ENCODE measurements around the gene RPL9.

DNA sequence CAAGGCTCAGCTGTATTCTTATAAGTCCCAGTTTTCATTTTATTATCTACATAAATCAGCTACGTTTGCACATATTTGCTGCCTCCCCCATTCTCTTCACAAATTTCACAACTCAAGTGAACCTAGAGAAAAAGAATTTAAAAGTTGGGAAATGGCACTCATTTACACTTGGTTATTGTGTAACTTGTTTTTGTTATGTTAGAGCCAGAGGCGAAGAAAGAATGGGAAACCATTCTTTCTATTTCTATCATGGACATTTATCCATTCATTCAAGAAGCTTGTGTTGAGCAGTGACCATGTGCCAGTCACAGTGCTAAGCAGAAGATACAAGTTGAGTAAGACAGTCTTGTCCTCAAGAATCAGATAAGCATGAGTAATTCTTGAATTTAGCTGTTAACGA lies 13.7 kb upstream of the RPL9 start:
- no peak for TF ChIP-seq EZH2 (IDR thresholded peaks at IDR 0.05; ENCODE audit: borderline replicate concordance, low read depth, low read length, severe bottlenecking)
- TF ChIP-seq, protein P1, sequence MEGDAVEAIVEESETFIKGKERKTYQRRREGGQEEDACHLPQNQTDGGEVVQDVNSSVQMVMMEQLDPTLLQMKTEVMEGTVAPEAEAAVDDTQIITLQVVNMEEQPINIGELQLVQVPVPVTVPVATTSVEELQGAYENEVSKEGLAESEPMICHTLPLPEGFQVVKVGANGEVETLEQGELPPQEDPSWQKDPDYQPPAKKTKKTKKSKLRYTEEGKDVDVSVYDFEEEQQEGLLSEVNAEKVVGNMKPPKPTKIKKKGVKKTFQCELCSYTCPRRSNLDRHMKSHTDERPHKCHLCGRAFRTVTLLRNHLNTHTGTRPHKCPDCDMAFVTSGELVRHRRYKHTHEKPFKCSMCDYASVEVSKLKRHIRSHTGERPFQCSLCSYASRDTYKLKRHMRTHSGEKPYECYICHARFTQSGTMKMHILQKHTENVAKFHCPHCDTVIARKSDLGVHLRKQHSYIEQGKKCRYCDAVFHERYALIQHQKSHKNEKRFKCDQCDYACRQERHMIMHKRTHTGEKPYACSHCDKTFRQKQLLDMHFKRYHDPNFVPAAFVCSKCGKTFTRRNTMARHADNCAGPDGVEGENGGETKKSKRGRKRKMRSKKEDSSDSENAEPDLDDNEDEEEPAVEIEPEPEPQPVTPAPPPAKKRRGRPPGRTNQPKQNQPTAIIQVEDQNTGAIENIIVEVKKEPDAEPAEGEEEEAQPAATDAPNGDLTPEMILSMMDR (IDR thresholded peaks at IDR 0.05; ENCODE audit: borderline replicate concordance, extremely low read depth, low read length, poor library complexity, severe bottlenecking) = no peak

All from DND-41 (cell line).